HG02840 (cell line): ENCODE results near the gene MTF2.

Experiments used
- ATAC-seq: cut with Tn5 transposase; IDR thresholded peaks from one replicate; pipeline ENCODE4 v1.9.1; 2021; ENCODE audit warnings: mild to moderate bottlenecking, moderate library complexity, moderate number of reproducible peaks; ENCODE audit not compliant: unreplicated experiment, low FRiP score

The MTF2 gene

DNA sequence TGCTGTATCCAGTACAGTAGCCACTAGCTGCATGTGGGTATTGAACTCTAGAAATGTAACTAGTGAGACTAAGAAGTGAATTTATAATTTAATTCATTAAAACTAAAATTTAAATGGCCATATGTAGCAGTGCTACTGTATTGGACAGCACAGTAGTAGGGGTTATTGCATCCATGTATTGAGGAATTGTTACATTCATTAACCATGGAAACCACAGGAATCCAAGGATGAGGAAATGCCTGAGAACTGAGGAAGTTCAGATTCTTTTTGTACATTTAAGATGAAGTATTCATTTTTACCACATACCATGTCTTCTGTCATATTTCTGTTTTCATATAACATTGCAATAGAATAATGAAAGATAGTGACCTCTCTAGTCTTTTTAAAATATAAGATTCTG lies 2.6 kb downstream of the MTF2 start:
- no peak for ATAC-seq

DNA sequence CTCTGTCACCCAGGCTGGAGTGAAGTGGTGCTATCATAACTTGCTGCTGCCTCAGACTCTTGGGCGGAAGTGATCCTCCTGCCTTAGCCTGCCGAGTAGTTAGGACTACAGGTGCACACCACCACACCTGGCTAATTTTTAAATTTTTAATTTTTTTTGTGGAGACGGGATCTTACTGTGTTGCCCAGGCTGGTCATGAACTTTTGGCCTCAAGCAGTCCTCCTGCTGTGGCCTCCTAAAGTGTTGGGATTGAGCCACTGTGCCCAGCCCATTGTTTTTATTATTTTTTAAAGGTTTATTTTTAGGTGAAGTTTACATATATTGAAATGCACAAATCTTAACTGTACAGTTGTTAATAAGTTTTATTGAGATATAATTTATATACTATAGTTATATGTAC lies 3.2 kb downstream of the MTF2 start:
- ATAC-seq = no peak

DNA sequence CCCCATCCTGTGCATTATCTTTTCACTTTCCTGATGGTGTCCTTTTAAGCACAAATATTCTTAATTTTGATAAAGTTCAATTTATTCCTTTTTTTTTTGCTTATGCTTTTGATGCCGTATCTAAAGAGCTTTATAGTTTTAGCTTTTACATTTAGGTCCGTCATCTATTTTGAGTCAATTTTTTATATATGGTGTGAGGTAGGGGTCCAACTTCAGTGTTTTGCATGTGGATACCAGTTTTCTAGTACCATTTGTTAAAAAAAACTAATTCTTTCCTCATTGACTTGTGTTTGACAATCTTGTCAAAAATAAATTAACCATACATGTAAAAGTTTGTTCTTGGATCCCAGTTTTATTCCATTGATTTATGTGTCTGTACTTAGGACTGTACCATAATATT lies 4.9 kb downstream of the MTF2 start:
- ATAC-seq = no peak

DNA sequence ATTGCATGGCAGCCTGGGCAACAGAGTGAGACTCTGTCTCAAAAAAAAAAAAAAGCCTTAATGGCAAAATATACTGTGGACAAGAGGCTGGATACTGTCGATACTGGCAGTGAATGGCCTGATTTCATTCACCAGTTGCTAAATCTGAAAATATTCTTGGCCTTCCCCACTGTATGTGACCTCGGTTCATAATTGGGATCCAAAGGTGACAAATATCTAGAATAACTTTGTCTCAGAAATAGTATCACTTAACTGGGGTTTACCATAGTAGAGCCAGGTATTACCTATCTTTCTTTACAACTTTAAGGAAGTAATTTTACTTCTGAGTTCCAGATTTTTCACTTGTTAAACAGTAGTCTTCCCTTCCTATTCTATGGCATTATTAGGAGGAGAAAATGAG lies 8.4 kb downstream of the MTF2 start:
- no peak for ATAC-seq

DNA sequence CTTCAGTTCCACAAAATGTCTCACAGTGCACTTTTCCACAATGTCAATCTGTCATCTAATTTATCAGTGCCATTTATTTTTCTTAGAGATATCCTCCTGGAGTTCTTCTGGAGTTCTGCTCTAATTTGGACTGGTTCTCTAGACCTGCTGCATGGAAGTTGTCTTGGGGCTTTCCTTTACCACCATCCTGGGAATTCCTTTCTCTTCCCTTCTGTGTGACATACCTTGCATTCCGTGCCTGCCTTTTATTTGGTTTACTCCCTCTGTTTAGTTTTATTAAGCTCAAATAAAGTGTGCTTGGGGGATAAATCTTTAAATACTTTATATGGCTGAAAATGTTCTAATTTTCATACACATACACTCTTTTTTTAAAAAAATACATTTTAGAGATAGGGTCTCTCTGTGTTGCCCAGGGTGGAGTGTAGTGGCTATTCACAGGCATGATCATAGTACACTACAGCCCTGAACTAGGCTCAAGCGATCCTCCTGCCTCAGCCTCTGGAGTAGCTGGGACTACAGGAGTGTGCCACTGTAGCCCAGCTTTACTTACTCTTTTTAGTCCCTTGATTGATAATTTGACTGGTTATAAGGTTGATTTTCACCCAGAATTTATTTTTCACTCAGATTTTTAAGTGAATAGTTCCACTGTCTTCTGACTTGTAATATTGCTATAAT lies 14.4 kb downstream of the MTF2 start:
- ATAC-seq = no peak

DNA sequence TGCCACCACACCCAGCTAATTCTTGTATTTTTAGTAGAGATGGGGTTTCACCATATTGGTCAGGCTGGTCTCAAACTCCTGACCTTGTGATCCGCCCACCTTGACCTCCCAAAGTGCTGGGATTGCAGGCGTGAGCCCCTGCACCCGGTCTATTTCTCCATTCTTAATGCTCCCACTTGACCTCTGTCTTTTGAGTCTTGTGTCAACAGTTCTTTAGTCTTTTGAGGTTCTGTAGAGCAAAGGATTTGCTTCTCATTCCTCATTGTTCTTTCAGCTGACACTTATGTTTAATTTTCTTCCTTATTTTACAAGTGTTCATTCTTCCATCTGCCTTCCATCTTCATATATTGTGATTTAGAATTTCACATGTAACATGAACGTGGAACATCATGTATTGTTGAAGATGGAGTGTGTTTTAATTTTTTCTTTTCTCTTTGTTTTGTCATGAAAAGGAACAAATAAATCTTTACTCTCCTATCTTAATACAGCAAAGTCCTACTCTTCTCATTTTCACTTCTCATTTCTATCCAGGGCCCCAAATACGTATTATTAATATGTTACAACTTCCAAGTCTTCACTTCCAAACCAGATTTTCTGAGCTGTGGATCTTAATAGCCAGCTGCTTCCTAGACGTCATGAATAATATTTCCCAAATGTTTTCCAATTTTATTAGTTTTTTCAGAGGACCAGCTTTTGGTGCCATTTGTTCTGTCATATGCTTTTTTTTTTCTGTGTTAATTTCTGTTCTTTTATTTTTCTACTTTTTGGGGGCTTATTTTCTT lies 16.9 kb downstream of the MTF2 start:
- ATAC-seq = no peak

DNA sequence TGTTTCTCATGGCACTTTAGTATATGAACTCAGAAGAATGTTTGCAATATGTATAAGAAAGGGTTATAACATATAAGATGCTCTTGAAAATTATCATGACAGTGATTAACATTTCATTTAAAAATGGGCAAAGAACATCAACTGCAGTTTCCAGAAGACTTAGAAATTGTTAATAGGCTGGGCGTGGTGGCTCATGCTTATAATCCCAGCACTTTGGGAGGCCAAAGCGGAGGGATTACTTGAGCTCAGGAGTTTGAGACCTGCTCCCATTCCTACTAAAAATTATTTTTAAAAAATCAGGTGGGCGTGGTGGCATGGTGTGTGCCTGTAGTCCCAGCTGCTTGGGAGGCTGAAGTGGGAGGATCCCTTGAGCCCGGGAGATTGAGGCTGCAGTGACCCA lies 23.1 kb downstream of the MTF2 start:
- ATAC-seq = no peak

DNA sequence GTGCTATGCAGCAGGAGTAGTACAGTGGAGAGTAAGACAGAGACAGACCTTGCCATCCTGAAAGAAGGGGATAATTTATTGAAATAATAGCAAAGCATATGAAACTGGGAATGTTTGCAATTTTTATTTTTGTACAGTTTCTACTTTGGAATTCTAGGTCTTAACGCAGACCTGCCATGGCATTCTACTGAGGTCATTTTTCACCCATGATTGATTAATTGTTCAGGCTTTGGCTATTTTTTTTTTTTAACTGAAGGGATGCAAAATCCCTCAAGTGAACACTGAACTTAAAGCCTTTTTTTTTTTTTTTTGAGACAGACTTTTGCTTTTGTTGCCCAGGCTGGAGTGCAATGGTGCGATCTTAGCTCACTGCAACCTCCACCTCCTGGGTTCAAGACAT lies 27.1 kb downstream of the MTF2 start:
- ATAC-seq = no peak

DNA sequence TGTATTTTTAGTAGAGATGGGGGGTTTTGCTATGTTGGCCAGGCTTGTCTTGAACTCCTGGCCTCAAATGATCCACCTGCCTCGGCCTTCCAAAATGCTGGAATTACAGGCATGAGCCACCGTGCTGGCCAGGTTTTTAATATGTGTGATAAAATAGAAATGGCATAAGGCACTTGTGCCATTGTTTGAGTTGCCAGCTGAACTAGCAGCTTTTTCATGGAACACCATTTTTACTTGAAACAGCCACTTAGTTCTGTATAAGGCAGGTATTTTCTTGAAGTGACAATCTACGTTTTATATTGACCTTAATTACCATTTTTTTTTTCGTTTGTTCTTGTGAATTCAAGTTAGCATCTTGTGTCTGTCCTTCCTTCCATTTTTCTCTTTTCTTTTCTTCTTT lies 28.3 kb downstream of the MTF2 start:
- no peak for ATAC-seq

DNA sequence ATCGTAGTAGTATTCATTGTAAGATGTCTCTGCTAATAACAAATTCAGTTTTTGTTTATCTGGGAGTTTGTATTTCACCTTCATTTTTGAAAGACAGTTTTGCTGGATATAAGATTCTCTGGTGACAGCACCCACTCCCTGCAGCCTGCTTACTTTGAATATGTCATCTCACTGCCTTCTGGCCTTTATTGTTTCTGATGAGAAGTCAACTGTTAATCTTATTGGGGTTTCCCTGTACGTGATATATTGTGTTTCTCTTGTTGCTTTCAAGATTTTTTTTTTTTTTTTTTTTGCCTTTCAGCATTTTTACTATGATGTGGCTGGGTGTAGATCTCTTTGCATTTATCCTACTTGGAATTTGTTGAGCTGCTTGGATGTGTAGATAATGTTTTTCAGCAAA lies 29.3 kb downstream of the MTF2 start:
- ATAC-seq = no peak

DNA sequence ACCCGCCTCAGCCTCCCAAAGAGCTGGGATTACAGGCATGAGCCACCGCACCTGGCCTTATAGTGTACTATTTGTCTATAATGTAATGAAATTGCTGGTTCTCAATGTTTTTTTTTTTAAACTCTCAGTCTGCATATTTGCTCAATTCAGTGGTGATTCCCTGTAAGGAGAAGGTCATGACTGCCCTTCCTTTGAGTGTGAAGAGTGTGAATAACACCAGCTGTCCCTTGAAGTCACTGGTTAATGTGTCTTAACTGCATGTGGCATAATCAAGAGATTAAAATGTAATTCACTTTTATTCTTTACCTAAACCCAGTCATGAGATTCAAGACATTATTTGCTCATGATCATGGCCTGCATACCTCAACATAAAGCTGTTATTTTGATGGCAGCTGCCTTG lies 30.5 kb downstream of the MTF2 start:
- no peak for ATAC-seq

DNA sequence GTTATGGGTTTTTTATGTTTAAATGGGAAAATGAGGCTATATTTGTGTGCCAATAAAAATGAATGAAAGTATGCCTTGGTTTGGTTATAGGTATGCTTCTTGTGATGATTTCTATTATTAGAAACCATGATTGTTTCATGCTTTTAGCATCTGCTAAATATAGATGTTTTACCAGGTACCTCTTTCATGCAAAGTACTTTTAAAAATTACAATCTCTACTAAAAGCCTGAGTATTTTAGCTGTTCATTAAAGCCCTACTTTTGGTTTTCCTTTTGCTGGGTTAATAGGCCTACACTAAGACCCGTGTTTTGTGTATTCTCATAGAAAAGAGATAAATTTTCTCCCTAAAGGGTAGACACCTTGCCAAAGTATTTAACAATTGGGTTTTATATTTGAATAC lies 32.0 kb downstream of the MTF2 start:
- ATAC-seq = no peak

DNA sequence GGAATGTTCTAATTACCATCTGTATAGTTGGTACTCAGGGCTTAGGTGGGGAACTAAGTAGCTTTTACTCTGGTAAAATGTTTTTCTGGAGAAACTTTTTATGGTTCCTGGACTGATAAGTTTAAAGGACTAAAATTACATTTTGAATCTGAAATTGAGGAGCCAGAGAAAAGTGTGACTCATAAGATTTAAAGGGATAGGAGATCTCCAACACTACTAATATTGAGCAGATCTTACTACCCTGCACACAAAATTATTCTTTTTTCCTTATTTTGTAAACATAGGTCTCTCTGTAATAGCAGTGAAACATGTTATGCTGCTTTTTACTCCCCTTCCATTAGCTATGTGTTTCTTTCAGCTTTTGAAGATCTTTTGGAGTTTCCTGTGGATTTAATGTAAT lies 32.5 kb downstream of the MTF2 start:
- ATAC-seq = no peak

DNA sequence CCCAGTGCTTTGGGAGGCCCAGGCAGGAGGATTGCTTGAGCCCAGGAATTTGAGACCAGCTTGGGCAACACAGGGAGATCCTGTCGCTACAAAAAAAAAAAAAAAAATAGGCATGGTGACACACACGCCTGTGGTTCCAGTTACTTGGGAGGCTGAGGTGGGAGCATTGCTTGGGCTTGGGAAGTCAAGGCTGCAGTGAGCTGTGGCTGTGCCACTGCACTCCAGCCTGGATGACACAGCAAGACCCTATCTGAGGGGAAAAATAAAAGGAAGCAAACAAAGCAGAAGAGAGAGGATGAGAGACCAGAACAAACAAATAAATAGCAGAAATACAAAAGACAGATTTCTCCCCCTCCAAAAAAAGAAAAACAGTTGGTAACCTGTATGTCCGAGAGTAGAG lies 34.0 kb downstream of the MTF2 start:
- ATAC-seq = no peak

DNA sequence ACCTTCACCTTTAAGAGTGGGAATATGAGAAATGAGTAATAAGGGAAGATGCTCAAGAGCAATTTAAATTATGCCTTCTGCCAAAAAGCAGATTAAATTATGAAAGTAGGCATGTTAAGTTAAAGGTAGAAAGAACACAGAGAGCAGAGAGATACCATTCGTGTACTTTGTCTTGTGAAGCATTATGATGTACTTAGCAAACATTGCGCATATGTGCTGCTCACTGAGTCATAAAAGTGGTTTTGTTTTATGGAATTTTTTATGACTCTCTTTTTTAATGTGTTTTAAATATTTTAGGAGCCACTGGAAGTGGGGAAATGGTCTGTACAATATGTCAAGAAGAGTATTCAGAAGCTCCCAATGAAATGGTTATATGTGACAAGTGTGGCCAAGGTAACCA lies 35.3 kb downstream of the MTF2 start:
- no peak for ATAC-seq

DNA sequence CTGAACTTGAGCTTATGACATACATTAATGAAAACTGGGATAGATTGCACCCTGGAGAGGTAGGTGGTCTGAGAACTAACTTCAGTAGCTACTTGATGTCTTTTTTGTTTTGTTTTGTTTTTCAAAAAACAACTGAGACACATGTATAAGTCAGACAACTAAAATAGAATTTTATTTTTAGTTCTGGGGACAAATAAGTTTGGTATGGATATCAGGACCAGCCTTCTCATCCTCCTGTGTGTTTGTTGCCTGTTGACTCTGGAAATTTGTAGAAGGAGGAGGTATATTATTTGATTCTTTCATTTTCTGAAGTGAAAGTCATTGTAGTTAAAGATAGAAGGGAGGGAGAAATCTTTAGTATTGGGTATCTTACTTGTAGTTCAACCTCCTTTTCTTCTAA lies 41.5 kb downstream of the MTF2 start:
- no peak for ATAC-seq

DNA sequence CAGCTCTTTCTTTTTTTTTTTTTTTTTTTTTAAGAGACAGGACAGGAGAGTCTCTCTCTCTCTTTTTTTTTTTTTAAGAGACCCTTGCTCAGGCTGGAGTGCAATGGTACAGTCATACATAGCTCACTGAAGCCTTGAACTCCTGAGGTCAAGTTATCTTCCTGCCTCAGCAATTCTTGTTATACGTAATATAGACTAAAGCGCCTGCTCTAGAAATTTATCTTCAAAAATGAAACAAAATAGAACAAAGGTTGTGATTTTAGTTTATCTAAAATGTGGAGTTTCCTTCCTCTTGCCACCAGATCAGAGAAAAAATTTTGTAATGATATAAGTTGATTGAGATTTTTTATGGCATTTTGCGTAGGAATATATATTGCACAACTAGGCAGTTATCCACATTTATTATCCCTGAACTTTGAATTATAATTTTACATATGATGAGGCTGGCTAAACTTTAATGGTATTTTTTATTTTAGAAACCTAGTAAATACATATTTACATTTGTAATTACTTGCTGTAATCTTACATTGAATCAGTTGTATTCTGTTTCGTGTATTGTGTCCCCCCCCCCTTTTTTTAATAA lies 44.2 kb downstream of the MTF2 start:
- no peak for ATAC-seq

DNA sequence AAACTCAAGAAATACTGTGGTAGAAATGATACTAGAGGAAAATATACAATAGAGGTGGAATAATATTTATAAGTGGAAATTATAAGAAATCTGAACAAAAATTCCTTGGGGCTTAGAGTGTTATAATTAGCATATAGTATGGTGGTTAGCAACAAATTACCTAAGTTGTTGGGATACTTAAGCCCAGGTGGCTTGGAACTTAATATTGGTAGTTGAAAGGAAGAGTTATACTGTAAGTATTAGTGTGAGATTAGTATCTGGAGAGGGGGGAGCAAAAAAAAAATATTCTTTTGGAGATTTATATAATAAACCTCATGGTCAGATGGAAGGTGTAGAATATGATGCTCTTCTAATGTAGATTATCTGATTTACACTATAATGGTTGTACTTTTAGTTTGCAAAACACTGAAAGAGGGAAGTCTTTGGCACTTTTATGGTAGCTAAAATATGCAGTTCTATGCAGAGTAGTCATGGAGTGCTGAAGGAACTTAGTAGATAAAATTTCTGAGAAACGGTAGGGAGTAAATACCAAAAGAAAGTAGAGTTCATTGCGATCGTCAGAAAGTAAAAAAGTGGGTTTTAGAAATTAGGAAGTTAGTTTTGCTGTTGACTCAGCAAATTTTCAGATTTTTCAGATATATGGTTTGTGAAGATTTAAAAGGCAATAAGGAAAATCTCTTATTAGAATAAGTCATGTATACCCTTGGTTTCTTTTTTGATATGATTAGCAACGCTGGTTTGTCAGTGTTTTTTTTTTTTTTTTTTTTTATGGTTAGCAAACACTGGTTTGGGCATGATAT lies 45.7 kb downstream of the MTF2 start:
- ATAC-seq = no peak

DNA sequence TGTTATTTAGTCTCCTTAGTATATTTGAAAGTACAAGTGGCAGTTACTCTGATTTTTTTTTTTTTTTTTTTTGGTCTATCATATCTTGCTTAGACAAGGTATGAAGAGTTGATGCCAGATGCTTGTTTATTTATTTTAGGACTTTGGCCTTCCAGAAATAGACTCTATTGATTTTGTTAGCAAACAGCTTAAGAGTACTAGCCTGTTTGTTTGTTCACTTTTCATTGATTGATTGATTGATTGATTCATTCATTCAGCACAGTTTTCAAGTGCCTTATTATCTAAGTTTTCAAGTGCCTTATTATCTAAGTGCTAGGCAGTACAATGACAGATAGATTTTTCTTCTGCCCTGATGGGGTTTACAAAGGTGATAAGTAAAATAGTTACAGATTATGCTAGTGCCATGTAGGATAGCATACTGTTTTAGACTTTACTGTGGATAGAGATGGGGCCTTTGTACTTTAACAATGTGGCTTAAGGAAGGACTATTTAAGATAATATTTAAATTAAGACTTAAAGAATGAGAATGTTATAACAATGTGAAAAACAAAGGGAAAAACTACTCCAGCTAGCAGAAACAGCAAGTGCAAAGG lies 50.5 kb downstream of the MTF2 start:
- no peak for ATAC-seq

DNA sequence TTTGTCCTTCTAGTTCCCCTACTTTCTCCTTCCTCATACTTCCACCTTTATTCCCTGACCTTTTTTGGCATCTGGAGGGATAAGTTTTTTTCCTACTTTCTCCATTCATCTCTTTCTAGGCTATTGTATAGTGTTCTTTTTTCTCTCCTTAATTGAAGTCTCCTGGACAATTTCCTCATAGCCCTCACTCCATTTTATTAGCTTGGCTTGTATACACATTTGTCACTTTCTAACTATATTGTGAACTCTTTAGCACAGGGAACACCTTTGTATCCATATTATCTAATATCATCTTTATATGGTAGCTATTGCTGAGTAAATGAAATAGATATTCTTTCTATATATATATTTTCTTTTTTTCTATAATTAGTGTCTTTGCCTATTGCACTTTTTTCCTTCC lies 53.6 kb downstream of the MTF2 start:
- ATAC-seq = no peak

DNA sequence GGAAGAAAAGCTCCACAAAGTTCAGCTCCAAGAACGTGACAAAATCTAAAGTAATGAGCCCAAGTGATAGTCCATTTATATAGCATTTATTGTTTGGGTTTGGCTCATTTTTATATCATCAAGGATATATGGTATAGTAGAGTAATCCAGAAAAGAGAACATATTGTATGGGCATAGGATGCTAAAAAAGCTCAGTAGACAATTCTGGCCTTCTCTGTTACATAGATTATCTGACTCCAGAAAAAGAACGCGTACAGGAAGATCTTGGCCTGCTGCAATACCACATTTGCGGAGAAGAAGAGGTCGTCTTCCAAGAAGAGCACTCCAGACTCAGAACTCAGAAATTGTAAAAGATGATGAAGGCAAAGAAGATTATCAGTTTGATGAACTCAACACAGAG lies 57.4 kb downstream of the MTF2 start:
- ATAC-seq = no peak
